Right lobe of liver (tissue), 4 donors: ENCODE measurements around the gene CLHC1.

Experiments
- POLR2A ChIP-seq: fragments of 450-650 bp; IDR thresholded peaks from one replicate; pipeline ENCODE4 v1.6.1; 2017; ENCODE audit warnings: antibody characterized with exemption, mild to moderate bottlenecking
- TF ChIP-seq, protein P1 (sequence below), 4 donors: fragments of 200-600 bp in 3 of 4; fragments of 450-650 bp in 1 of 4; IDR thresholded peaks; one replicate each; pipeline versions ENCODE4 v1.5.1 to v1.8.0; 2016 to 2022; ENCODE audit warnings: antibody characterized with exemption in 4 of 4, mild to moderate bottlenecking in 2 of 4
- donor health status: DM: no; HTN: no; CAD: no.
- donor health status: DM: no; HTN: no; CAD: no.
- donor health status: DM: no; HTN: yes; CAD: no.

DNA sequence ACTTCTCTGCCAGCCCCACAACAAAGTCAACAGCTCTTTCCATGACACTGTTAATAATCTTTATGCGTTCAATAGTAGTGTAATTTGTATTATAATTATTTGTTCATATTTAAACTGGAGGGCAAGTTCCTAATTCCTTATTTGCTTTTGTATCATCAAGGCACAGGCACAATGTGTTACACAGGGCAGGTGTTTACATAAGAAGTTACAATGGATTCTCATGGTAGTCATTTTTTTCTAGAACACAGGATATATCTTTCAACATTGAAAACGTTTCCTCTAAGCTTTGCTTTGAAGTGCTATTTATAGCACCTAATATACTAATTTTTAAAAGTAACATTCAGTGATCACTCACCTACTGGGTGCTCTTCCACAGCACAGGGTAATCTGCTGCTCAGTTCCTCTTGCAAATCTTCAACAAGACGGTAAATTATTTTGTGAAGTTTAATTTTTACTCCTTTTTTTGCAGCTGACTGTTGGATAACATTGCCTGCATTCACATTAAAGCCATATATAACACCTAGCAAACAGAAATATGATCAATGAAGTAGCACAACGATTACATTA lies 7.6 kb upstream of the CLHC1 start:
- TF ChIP-seq, protein P1, sequence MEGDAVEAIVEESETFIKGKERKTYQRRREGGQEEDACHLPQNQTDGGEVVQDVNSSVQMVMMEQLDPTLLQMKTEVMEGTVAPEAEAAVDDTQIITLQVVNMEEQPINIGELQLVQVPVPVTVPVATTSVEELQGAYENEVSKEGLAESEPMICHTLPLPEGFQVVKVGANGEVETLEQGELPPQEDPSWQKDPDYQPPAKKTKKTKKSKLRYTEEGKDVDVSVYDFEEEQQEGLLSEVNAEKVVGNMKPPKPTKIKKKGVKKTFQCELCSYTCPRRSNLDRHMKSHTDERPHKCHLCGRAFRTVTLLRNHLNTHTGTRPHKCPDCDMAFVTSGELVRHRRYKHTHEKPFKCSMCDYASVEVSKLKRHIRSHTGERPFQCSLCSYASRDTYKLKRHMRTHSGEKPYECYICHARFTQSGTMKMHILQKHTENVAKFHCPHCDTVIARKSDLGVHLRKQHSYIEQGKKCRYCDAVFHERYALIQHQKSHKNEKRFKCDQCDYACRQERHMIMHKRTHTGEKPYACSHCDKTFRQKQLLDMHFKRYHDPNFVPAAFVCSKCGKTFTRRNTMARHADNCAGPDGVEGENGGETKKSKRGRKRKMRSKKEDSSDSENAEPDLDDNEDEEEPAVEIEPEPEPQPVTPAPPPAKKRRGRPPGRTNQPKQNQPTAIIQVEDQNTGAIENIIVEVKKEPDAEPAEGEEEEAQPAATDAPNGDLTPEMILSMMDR (IDR thresholded peaks at IDR 0.05) = no peak
- TF ChIP-seq POLR2A = no peak
